GM18861 (cell line): ENCODE results near the gene PPFIBP2.

Experiments
- ATAC-seq: cut with Tn5 transposase; IDR thresholded peaks from one replicate; pipeline ENCODE4 v1.9.1; 2021; ENCODE audit not compliant: unreplicated experiment

The PPFIBP2 gene

DNA sequence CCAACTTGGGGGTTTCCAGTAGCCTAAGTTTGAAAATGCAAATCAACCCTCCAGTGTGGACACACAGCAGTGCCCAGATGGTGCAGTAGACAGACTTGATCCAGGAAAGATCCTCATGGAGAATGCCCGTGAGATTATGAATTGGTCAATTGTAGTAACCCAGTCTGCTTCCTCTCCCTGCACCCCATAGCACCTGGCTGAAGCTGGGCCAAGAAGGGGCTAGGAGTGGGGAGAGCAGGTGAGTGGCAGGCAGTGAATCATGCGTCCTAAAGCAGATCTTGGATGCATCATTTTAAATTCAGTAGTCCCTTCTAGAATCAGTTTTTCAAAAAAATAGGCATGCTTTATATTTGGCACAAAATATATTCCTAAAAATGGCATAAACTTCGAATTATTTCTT is 107.3 kb downstream of the PPFIBP2 start:
- ATAC-seq: no peak

DNA sequence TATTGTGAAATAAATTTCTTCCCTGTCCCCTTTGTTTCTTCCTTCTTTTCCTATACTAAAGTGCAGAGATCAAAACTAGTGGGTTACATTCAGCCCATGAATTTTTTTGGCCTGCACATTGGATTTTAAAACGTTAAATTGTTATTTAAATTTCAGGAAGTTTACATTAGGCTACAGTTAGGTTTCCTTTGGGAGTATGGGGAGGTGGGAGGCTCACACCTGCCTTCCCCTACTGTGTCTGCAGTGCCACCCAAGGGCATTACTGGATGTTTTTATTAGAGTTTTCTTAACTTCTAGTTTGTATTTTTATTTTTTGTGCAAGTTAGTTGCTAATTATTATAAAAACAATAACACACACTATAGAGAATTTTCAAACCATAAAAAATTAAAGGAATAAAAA is 107.8 kb downstream of the PPFIBP2 start:
- no peak for ATAC-seq

DNA sequence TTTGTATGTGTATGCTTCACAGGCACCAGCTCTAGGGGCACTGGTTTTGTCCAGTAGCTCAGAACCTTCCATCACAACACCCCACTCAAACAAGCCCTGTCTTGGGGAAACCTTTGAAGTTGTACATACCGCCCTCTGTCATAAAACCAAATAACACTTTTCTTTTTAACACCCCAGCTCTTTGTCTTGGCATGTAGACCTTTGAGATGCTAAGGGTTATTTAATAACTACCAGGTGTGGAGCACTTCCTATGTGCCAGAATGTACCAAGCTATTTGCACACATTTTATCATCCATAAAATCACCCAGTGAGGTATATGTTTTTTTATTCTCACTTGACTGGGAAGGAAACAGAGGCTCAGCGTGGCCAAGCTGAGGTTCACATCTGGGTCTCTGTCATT is 108.9 kb downstream of the PPFIBP2 start:
- ATAC-seq: no peak

DNA sequence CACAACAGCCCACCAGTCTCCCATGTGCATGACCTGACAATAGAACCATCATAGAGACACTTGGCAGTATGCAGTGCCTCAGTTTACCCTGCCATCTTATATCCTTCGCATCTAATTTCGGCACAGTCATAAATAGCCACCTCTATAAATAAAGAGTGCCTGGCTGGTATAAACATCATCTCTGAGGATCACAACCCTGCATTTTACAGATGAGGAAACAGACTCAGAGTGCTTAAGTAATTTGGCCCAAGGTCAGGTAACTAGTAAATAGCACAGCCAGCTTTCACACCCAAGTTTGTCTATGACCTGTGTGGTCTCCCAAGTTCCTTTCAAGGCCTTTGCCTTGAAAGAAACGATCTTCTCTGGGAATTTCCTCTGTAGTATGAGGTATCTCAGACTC is 114.9 kb downstream of the PPFIBP2 start:
- no peak for ATAC-seq

DNA sequence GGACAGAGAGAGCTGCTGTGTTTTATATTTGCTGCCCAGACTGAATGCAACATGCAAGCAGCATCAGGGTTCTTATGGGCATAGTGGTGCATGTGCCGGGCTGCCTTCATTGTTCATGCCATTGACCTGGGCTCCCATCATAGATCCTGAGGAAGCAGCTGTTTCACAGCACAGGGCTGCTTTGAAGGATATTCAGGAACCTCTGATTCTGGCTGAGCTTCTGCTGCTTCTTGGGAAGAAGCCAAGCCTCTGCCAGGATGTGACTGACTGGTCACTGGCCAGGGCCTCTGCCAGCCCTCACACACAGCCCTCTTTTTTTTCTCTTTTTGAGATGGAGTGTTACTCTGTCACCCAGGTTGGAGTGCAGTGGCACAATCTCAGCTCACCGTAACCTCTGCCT is 116.2 kb downstream of the PPFIBP2 start:
- no peak for ATAC-seq

DNA sequence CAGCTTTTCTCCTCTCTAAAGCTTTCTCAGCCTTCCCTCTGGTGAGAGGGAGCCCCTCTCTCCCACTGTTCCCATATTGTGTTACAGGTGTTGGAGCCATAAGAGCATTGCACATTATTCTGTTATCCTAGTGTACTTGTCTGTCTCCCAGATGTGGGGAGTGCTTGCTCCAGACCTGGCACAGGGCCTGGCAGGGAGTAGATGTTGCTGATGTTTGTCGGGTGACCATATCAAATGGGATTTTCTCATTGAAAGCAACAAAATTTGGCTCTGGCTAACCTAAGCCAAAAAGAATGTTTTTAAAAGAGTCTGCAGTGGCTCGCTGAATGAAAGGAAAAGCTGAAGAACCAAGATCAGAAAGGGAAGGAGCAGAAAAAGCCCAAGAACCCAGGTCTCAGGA is 118.4 kb downstream of the PPFIBP2 start:
- ATAC-seq: no peak

DNA sequence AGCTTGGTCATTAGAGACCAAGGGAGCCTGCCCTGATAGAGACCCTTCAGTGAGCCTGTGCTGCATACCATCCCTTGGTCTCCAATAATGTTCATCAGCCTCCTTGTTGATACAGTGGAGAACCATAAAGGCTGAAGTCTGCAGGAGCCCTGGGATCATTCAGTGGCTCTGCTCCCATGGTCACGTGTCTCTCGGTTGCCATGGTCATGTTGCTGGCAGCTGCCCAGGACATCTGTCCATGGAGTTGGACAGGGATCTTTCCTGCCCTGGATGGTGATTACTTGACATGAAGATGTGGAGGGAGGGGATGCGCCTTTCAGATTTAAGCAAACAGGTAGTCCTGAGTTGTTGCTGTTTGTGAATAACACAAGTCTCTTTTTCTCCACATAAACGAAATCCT is 121.3 kb downstream of the PPFIBP2 start:
- ATAC-seq: no peak

DNA sequence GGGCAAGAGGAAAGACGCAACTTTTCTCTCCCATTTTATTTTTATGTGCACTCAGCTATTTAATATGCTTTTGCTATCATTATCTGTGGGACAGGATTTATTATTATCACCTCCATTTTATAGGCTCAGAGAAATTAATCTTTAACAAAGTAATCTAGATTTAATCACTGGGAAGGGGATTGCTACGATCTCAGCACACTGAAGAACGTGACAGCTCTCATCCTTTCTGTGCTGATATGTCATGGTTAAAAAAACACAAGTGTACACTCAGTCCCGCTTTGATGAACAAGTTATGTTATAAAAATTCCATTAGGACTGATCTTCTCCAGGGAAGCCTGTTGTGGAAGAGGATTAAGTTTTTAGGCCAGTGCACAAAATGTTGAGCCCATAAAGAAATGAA is 121.9 kb downstream of the PPFIBP2 start:
- no peak for ATAC-seq

DNA sequence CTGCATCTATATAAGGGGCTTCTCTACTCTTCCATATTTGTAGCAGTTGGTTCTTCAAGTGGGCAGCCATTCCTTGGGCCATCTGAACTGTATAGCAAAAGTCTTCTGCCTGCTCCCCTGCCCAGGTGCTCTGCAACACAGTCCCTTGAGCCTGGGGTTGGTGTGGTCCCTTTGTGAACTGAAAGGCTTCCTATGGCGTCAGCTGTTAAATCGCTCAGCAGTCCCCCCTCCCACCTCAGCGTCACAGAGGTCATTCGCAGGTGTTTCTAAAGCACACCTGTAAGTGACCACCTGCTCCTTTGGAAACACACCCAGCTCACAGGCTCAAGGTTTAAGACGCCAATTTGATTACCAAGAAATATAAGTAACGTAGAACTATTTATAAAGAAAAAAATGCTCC is 122.6 kb downstream of the PPFIBP2 start:
- no peak for ATAC-seq

DNA sequence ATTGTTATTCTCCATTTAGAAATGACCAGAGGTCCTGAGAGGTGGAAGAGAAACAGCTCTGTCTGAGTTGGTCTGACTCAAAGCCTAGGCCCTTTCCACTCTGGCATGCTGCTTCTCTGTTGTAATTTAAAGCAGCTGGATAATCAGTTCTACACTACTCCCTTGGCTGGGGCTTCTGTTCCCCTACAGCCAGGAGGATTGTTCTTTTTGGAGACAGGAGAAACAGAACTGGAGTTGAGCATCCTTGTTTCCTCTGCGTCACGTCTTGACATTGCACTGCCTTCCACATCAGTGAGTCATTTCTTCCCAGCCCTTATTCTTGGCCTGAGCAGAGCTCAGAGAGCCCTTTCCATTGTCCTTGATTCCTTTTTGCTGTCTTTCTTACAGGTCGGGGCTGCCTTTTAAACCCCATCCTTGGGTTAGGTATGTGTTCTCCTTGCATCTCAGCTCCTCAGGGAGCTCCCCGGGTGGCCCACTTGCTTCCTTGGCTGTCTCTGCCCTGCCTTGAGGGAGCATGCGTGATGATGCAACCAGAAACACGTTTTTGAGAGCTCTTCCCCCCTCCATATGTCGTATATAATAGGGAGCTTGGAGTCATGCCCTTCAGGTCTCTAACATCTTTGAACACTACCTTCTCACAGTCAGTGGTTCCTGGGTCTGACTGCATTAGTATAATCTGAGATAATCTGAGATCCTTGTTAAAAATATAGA is 123.8 kb downstream of the PPFIBP2 start:
- no peak for ATAC-seq

DNA sequence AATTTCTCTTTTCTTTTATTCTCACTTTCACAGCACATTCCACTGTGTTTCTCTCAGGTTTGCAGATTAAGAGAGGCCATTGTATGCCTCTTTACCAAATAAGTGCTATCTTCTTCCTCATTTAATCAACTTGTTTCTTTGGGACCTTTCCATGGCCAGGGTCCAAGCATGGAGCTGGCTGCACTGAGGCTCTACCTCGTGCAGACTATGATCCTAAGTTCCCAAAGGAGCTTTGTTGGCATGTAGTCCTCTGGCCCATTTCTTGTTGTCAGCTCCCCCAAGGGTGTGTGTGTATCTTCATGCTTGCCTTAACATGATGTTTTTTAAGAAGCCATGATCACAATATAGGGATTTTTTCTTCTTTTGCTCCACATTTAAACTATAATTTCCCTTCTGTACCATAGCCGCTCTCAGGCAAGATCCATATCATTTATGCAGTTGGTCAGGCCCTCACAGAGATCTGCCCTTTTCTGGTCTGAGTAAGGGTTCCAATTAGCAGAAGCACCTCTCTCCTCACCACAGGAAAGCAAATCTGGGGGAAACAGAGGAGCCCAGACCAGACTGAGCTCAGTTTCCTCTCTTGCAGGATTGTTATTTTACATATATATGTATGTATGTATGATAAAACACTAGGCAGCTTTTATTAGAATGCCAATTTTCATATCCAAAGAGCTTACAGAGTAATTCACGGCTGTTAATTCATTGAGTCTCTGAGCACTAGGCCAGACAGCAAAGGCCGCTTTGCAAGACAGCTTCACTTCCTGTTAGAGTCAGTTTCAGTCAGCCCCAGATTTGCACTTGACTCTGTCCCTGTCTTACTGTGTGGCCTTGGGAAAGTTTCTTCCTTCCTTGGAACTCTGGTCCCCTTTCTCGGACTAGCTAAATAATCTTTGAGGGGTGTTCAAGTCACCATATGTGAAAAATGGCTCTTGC is 125.2 kb downstream of the PPFIBP2 start:
- ATAC-seq: no peak

DNA sequence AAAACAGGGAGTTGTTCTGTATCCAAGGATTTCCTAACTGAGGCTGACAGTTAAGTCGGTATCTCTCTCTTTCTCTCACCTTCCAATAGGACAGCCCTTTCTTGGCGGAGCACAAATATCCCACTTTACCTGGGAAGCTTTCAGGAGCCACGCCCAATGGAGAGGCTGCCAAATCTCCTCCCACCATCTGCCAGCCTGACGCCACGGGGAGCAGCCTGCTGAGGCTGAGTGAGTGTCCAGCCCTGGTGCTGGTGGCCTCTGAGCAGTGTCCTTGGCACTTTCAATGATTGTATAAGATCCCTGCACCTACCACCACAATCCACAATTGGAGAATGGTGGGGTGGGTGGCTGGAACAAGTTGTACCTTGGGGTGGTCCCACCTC is 125.8 kb downstream of the PPFIBP2 start:
- no peak for ATAC-seq

DNA sequence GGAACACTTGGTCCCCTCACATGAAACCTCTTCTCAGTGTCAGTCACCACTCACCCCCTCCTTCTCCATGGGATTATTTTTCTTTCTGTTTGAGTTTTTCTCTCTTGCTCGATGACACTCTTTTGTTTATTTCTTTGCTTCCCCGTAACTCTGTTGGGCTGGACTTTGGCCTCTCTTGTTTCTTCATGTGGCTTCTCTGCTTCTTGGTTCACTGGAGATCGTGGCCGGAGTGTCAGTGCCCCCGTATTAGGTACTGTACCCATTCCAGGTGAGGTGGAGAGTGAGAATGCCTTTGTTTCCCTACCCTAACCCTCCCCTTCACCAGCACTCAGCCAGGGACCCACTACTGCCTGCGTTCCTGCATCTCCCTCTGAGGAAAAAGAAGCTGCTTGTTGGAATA is 127.0 kb downstream of the PPFIBP2 start:
- no peak for ATAC-seq

DNA sequence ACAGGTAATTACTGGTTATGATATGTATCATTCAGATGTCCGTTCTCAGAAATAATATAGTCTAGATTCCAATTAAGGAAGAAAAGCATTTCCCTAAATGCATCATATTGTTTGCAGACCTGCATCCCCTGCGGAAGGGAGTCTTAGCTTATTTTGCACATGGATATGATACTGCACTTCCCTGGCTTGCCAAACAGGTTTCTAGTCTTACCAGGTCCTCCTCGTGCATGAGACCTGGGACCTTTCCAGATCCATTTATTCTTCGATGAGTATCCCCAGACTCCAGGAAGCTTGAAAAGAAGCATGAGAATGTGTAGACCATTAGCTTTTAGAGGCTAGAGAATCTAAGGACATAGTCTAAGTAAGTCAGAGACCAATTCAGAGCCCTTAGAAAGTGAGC is 128.9 kb downstream of the PPFIBP2 start:
- ATAC-seq: no peak

DNA sequence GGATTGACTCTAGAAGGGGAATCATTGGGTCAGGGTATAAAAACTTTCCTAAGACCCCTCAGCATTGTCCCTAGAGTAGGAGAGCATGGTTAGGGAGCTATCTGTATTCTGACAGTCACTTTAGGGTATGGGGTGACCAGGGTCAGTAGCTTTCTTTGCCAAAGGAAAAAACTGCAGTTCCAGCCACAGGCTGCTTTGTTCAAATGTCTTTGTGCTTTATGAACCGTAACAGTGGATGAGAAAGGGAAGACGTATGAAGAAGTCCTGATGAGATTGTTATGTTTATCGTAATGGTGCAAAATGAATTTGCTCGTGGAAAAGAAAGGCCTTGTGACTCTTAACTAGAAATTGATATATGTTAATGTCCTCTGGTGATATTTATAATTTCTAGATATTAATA is 129.5 kb downstream of the PPFIBP2 start:
- ATAC-seq: no peak

DNA sequence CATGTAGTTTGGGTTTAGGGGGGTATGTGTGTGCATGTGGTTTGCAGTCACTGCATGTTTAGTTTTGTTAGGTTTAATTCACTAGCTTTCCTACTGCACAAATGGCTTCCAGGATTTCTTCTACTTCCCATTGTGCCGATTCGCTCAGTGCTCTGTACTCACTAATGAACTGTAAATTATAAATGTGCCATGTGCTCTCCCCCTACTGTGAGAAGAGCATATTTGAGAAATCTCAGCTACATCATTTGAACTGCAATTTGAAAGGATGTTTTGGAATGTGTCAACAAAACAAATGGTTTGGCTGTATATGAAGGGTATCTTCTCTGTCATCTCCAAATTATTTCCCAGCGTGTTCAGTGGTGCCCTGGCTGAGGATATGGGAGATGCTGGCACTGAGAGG is 131.4 kb downstream of the PPFIBP2 start:
- ATAC-seq: no peak

DNA sequence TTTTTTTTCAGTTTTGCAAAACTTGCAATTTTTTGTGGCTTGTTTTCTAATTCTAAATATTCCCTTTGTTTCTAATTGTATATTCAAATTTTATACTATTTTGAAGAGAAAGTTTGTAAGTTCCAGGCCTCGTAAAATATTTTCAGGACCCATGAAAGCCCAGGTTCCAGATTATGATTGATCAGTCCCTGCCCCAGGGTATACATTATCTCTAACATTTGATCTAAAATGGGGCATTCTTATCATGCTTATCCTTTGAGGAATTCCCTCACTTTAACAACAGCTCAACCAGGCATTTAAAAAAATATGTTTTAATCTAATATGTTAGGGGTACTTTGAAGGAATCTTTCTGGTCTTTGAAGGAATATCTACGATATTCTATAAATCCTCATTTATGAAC is 133.1 kb downstream of the PPFIBP2 start:
- no peak for ATAC-seq

DNA sequence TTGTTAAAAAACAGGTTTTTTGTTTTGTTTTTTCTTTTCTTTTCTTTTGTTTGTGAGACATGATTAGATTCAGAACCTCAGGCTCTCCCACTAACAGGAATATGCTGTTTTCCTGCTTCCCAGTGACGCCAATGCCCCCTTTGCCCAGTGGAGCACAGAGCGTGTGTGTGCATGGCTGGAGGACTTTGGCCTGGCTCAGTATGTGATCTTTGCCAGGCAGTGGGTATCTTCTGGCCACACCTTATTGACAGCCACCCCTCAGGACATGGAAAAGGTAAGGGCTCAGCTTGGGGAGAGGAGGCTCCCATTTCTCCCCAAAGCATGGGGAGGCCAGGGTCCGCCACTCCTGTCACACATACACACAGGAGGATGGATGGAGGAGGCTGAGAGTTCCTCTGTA is 134.5 kb downstream of the PPFIBP2 start:
- no peak for ATAC-seq

DNA sequence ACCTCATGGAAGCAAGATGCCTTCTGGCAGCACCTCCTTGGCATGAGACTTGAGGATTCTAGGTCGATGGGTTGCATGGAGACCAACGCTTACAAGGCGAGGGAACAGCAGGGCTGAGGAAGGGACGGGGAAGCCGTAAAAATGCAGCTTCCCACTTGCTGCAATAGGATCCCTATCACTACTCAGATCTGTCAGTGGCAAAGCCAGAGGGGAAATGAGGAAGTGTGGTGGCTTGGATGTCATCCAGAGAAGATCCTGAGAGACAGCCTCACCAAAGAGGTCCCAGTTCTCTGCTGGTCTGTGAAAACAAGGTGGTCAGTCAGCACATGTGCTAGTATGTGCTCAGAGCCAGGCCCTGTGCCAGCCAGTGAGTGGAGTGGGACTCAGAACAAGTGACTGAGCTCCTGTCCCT is 137.3 kb downstream of the PPFIBP2 start:
- no peak for ATAC-seq

DNA sequence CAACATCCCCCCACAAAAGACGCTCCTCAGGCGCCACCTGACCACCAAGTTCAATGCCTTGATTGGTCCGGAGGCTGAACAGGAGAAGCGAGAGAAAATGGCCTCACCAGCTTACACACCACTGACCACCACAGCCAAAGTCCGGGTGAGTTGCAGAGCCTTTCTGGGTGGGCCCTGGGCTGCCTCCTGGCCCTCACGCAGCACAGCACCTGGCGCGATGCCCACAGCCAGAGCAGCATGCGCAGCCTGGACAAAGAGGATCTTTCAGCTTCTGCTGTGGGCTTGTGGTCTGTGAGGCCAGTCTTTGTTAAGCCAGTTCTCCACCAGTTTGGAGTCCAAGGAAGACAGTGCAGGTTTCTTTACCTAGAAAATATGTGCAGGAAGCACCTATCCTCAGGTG is 137.9 kb downstream of the PPFIBP2 start:
- ATAC-seq: no peak

DNA sequence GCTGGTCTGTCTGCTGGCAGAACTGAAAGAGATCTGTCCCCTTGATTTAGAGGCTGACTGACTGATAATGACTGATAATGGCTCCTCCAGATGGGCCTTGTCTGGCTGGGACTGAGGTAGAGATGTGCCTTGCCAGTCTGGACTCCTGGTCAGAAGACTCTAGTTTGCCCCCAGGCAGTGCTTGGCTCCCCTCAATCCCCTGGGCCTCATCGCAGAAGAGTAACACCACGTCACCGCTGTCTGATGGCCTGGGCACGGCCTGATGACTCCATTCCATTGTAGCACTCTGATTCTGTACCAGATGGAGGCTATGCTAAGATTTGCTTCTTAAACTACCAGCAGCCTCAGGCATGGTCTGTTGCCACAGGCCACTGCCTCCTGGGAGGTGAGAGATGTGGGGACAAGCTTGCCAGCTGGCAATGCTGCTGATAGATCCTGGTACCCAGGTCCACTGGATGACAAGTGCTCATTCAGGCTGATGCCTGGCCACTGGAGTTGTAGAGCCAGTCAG is 140.5 kb downstream of the PPFIBP2 start:
- no peak for ATAC-seq
